Fibroblast of the aortic adventitia (primary cell): ENCODE results near the gene CXCL3. TPM values are rescaled to one million over a fixed set of nuclear protein-coding genes. Genes with fewer than 3 reads are reported as not detected.

Source experiments
- DNase-seq: peaks from one replicate; pipeline ENCODE4 v3.0.0-alpha.2; 2010; ENCODE audit warnings: low read depth
- H3K4me3 ChIP-seq: 2 replicates; pipeline ENCODE4 v1.5.1; 2011; ENCODE audit warnings: low read depth, mild to moderate bottlenecking, control low read depth, low read length, moderate library complexity
- CTCF ChIP-seq: IDR thresholded peaks from 2 replicates; pipeline ENCODE4 v1.5.1; 2011; ENCODE audit warnings: mild to moderate bottlenecking, low read length, control low read depth, inconsistent platforms; ENCODE audit not compliant: insufficient read depth
- total RNA-seq: library from RNA; depleted of rRNA; stranded (reverse); fragments of >200 nt; gene quantifications from 2 replicates; pipeline ENCODE4 v1.2.3, GENCODE V29; 2012; ENCODE audit warnings: low replicate concordance

The CXCL3 gene
- total RNA-seq, 1 donor: 0.09 TPM

GRCh38 chr4:74042681-74043080, 4.2 kb upstream of the CXCL3 start:
- no peak overlapping the region for H3K4me3 ChIP-seq
- DNase-seq: no peak
- no peak for TF ChIP-seq CTCF

GRCh38 chr4:74041418-74041817, 2.9 kb upstream of the CXCL3 start:
- no peak for DNase-seq
- no peak for TF ChIP-seq CTCF
- H3K4me3 ChIP-seq: no peak overlapping the region

GRCh38 chr4:74039315-74039763, 850 bp upstream of the CXCL3 start:
- TF ChIP-seq CTCF: no peak
- no peak for DNase-seq

GRCh38 chr4:74038086-74038424, 434 bp downstream of the CXCL3 start:
- TF ChIP-seq CTCF: no peak
- H3K4me3 ChIP-seq: peak overlapping the region; percentile 84

More at GRCh38 chr4:74039315-74039763, 850 bp upstream of the CXCL3 start:
- peak overlapping the region; percentile 84 for H3K4me3 ChIP-seq

GRCh38 chr4:74037076-74037955, 1.2 kb downstream of the CXCL3 start:
- no peak for DNase-seq
- TF ChIP-seq CTCF: no peak
- peak overlapping the region; percentile 84 for H3K4me3 ChIP-seq

More at GRCh38 chr4:74038086-74038424, 434 bp downstream of the CXCL3 start:
- no peak for DNase-seq

- peak; percentile 30 for DNase-seq
Observed at GRCh38 chr4:74033739-74034138, 4.8 kb downstream of the CXCL3 start.

More at GRCh38 chr4:74033739-74034138, 4.8 kb downstream of the CXCL3 start:
- no peak overlapping the region for H3K4me3 ChIP-seq
- TF ChIP-seq CTCF: no peak
